ENCODE data around the gene SERPINA6.

Gene SERPINA6

GRCh38 chr14:94368956-94369355 lies 45.8 kb upstream of the SERPINA6 start:
- Histone ChIP-seq H3K9ac (ENCODE audit: low read length) (no peak overlapping the region), H4K20me1 (ENCODE audit: insufficient read depth, low read length) (no peaks in the 10 kb centered on the region), H3K79me2 (ENCODE audit: low read length) (no peaks in the 10 kb centered on the region), H3K27ac (ENCODE audit: low read length) (no peak overlapping the region), H3K9me3 (ENCODE audit: insufficient read depth, low read length) (no peaks in the 10 kb centered on the region), H3K4me2 (ENCODE audit: low read length) (no peak overlapping the region), H3K4me1 (ENCODE audit: low read length) (peaks cover 13% of the 10 kb centered on the region; the same call in 1 of the 2 replicates), H3K4me3 (ENCODE audit: low read length) (no peak overlapping the region), H2AFZ (ENCODE audit: low read depth, low read length) (no peak overlapping the region), H3K27me3 (ENCODE audit: low read depth, low read length) (no peaks in the 10 kb centered on the region), H3K36me3 (replicated peaks; ENCODE audit: low read depth, low read length) (no peaks in the 10 kb centered on the region)
- TF ChIP-seq EZH2phosphoT487 (IDR thresholded peaks at IDR 0.05; ENCODE audit: low read depth), result no peak

- peaks cover 13% of the 10 kb centered on the region; the same call in 1 of the 2 replicates for H3K4me1 ChIP-seq (ENCODE audit: low read length)
- no peak overlapping the region for H3K27ac ChIP-seq (ENCODE audit: low read length)
- H3K4me3 ChIP-seq (ENCODE audit: low read length), result no peak overlapping the region
- no peak overlapping the region for H3K9ac ChIP-seq (ENCODE audit: low read length)
- TF ChIP-seq EZH2phosphoT487 (IDR thresholded peaks at IDR 0.05; ENCODE audit: low read depth), result no peak
- no peak for TF ChIP-seq CTCF (IDR thresholded peaks at IDR 0.05; ENCODE audit: low read depth, low read length)
- H3K27me3 ChIP-seq (ENCODE audit: low read depth, low read length), result no peaks in the 10 kb centered on the region
- no peaks in the 10 kb centered on the region for H3K36me3 ChIP-seq (replicated peaks; ENCODE audit: low read depth, low read length)
- no peaks in the 10 kb centered on the region for H3K79me2 ChIP-seq (ENCODE audit: low read length)
- H2AFZ ChIP-seq (ENCODE audit: low read depth, low read length), result no peak overlapping the region
- no peak overlapping the region for H3K4me2 ChIP-seq (ENCODE audit: low read length)
- no peaks in the 10 kb centered on the region for H3K9me3 ChIP-seq (ENCODE audit: insufficient read depth, low read length)
- H4K20me1 ChIP-seq (ENCODE audit: insufficient read depth, low read length), result no peaks in the 10 kb centered on the region
Measured at GRCh38 chr14:94368243-94368590, 45.1 kb upstream of the SERPINA6 start.

- no peaks in the 10 kb centered on the region for H3K36me3 ChIP-seq (replicated peaks; ENCODE audit: low read depth, low read length)
- H3K27me3 ChIP-seq (ENCODE audit: low read depth, low read length), result no peaks in the 10 kb centered on the region
- no peak overlapping the region for H3K4me3 ChIP-seq (ENCODE audit: low read length)
- no peak overlapping the region for H3K4me2 ChIP-seq (ENCODE audit: low read length)
- no peaks in the 10 kb centered on the region for H3K79me2 ChIP-seq (ENCODE audit: low read length)
- TF ChIP-seq CTCF (IDR thresholded peaks at IDR 0.05; ENCODE audit: low read depth, low read length) (no peak), EZH2phosphoT487 (IDR thresholded peaks at IDR 0.05; ENCODE audit: low read depth) (no peak)
- H3K27ac ChIP-seq (ENCODE audit: low read length), result no peak overlapping the region
- H3K9me3 ChIP-seq (ENCODE audit: insufficient read depth, low read length), result no peaks in the 10 kb centered on the region
- H2AFZ ChIP-seq (ENCODE audit: low read depth, low read length), result no peak overlapping the region
- H3K9ac ChIP-seq (ENCODE audit: low read length), result no peak overlapping the region
- H4K20me1 ChIP-seq (ENCODE audit: insufficient read depth, low read length), result no peaks in the 10 kb centered on the region
- peaks cover 13% of the 10 kb centered on the region; the same call in 1 of the 2 replicates for H3K4me1 ChIP-seq (ENCODE audit: low read length)
Measured at GRCh38 chr14:94367347-94368242, 44.5 kb upstream of the SERPINA6 start.

GRCh38 chr14:94366146-94366915 lies 43.2 kb upstream of the SERPINA6 start, which contains the start of gene SERPINA2:
TSS of gene SERPINA2 (minus strand) at chr14:94366698.
- TF ChIP-seq EZH2phosphoT487 (IDR thresholded peaks at IDR 0.05; ENCODE audit: low read depth) (no peak), CTCF (IDR thresholded peaks at IDR 0.05; ENCODE audit: low read depth, low read length) (no peak)
- Histone ChIP-seq H3K4me3 (ENCODE audit: low read length) (no peak within 1 kb of the TSS), H3K4me1 (ENCODE audit: low read length) (peaks cover 13% of the 10 kb centered on the region; the same call in 1 of the 2 replicates), H3K4me2 (ENCODE audit: low read length) (no peak within 1 kb of the TSS), H3K79me2 (ENCODE audit: low read length) (no peaks in the 10 kb centered on the region), H3K9ac (ENCODE audit: low read length) (no peak within 1 kb of the TSS), H3K27me3 (ENCODE audit: low read depth, low read length) (no peaks in the 10 kb centered on the region), H3K36me3 (replicated peaks; ENCODE audit: low read depth, low read length) (no peaks in the 10 kb centered on the region), H3K27ac (ENCODE audit: low read length) (no peak within 1 kb of the TSS), H3K9me3 (ENCODE audit: insufficient read depth, low read length) (no peaks in the 10 kb centered on the region), H2AFZ (ENCODE audit: low read depth, low read length) (no peak within 1 kb of the TSS), H4K20me1 (ENCODE audit: insufficient read depth, low read length) (no peaks in the 10 kb centered on the region)

Measured in OCI-LY3 (cell line).